ENCODE data around the gene SAXO1.

The SAXO1 gene

DNA sequence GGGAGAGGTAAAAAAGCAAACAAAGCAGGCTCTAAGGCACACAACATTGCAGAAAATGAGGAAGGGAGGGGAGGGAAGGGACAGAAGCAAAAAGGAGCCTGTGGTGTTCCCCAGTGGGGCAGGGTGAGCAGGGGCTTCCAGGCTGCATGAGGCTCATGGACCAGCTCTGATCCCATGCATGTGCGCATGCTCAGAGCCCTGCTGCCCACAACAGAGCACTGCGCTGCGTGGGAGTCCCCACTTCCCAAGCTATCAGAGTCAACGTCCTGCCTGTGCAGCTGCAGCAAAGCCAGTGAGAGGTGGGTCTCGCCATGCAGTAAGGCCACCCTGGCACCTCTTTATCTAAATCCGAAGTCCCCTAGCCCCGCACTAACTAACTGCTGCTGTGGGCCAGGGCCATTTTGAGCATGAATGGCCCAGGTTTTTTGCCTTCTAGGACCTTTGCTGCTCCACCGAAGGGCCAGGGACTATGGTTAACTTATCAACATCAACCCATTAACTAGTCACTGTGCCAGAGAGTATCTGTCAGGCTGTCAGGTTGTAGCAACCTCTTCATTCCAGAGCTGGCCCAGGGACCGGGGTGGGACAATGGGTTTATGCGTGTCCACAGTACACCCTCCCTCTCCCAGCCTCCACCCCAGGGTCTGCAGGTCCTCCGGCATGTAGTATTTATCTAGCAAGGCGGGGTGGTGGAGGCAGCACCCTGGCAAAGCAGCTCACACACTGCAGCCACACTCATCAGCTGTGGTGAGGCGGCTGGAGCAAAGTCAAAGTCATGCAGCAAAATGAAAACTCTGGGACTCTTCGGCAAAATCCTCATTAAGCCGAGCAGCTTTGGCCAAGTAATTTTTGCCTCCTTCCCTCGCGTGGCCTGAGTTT is 123.6 kb downstream of the SAXO1 start:
- H3K27me3 ChIP-seq: peaks cover 11% of the 10 kb centered on the region
- no peaks in the 10 kb centered on the region for H3K36me3 ChIP-seq
- H3K27ac ChIP-seq: no peak overlapping the region
- no peaks in the 10 kb centered on the region for H3K9me3 ChIP-seq
- no peak overlapping the region for H3K4me3 ChIP-seq (ENCODE audit: low read depth in 1 of 2, low read length in 1 of 2)
- H3K4me1 ChIP-seq (ENCODE audit: control insufficient read depth in 1 of 2, insufficient read depth in 1 of 2, low read depth in 1 of 2, low read length in 1 of 2): peaks cover 0 to 9% of the 10 kb centered on the region in 2 experiments
- TF ChIP-seq, protein P1, sequence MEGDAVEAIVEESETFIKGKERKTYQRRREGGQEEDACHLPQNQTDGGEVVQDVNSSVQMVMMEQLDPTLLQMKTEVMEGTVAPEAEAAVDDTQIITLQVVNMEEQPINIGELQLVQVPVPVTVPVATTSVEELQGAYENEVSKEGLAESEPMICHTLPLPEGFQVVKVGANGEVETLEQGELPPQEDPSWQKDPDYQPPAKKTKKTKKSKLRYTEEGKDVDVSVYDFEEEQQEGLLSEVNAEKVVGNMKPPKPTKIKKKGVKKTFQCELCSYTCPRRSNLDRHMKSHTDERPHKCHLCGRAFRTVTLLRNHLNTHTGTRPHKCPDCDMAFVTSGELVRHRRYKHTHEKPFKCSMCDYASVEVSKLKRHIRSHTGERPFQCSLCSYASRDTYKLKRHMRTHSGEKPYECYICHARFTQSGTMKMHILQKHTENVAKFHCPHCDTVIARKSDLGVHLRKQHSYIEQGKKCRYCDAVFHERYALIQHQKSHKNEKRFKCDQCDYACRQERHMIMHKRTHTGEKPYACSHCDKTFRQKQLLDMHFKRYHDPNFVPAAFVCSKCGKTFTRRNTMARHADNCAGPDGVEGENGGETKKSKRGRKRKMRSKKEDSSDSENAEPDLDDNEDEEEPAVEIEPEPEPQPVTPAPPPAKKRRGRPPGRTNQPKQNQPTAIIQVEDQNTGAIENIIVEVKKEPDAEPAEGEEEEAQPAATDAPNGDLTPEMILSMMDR (IDR thresholded peaks at IDR 0.05): no peak

DNA sequence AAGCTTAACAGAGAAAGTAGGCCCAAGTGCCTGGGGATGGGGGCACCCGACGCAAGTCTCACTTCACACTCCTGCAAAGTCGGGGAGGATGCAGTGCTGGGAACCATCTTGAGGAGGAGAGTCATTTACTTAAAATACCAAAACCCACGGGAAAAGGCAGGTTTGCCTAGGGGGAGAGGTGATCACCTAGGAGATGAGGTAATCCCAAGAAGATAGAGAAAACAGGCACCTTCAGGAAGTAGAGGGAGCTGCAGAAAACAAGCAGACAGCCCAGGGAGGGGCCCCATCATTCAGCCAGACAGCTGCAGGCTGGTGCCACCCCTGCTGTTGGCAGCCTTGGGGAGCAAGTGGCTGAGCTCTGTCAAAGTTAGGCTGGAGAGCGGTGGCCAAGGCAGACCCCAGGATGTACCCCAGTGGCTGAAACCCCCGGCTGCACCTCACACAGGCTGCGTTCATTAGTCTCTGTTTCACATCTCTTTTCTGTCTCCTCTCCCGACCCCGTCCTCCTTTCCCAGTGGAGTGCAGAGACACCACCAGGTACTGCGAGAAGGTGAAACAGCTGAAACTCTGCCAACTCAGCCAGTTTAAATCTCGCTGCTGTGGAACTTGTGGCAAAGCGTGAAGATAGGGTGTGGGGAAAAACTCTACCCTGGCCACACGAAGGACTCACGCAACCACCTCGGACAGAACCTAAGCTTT is 124.9 kb downstream of the SAXO1 start:
- peaks cover 11% of the 10 kb centered on the region for H3K27me3 ChIP-seq
- H3K4me1 ChIP-seq (ENCODE audit: control insufficient read depth in 1 of 2, insufficient read depth in 1 of 2, low read depth in 1 of 2, low read length in 1 of 2): peaks cover 0 to 9% of the 10 kb centered on the region in 2 experiments
- H3K36me3 ChIP-seq: no peaks in the 10 kb centered on the region
- no peak overlapping the region for H3K4me3 ChIP-seq (ENCODE audit: low read depth in 1 of 2, low read length in 1 of 2)
- TF ChIP-seq, protein P1 (IDR thresholded peaks at IDR 0.05): no peak
- H3K27ac ChIP-seq: no peak overlapping the region
- no peaks in the 10 kb centered on the region for H3K9me3 ChIP-seq

DNA sequence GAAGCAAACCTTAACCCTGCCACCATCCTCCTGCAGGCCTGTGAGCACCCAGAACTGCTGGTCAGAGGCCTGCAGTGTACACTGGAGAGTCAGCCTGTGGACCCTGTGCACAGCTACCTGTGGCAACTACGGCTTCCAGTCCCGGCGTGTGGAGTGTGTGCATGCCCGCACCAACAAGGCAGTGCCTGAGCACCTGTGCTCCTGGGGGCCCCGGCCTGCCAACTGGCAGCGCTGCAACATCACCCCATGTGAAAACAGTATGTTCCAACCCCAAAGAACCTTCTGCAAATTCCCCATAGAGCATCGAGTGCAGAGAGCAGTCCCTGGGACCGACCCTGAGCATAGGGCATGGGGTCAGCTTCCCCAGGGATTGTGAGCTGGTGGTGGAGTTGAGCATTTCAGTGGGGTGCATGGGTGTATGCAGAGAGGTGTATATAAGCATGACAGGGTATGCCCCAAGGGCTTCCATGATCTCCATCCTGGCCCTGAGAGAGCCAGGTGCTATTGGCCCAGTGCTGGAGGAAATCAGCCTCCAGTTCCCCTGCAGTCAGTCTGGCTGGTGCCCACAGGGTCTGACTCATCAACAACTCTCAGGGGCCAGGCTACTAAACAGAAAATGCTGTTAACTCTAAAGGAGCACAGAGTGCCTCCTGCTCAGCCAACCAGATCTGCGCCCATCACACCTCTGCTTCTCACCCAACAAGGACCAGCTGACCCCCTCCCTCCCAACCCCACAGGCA is 126.2 kb downstream of the SAXO1 start:
- Histone ChIP-seq H3K36me3 (no peaks in the 10 kb centered on the region), H3K4me3 (ENCODE audit: low read depth in 1 of 2, low read length in 1 of 2) (no peak overlapping the region), H3K9me3 (no peaks in the 10 kb centered on the region), H3K27me3 (peaks cover 11% of the 10 kb centered on the region), H3K4me1 (ENCODE audit: control insufficient read depth in 1 of 2, insufficient read depth in 1 of 2, low read depth in 1 of 2, low read length in 1 of 2) (peaks cover 0 to 9% of the 10 kb centered on the region in 2 experiments), H3K27ac (no peak overlapping the region)
- TF ChIP-seq, protein P1 (IDR thresholded peaks at IDR 0.05): no peak

DNA sequence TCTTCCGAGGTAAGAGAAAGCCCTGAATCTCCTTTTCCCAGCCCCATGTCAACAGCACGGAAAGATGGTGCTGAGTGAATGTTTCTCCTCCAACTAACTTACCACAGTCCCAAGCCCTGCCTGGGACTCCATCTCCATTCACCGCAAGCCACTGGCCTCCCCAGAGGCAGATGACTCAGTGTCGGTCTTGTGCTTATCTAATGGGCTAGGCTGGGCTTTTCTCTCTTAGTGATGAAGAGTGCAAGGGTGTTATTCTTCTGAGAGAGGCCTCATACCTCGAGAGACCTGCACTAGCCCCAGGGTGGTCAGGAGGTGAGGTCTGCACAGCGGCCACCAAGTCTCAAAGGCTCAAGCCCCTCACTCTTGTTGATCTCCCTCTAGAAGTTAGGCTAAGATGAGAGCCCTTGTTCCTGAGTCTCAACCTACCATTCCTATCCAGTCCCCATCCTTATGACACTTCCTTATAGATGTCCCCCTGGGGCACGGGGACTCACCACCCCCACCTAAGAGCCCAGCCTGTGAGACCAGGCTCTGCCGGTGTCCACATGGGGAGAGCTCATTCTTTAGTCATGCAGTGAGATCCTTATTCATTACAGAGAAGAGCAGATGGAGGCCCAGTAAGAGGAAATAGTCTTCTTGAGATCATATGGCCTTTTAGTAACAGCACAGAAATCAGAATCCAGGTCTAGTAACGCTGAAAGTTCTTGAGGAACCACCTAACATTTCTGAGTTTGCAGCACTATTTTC is 127.0 kb downstream of the SAXO1 start:
- H3K9me3 ChIP-seq: no peaks in the 10 kb centered on the region
- no peak overlapping the region for H3K27ac ChIP-seq
- H3K36me3 ChIP-seq: no peaks in the 10 kb centered on the region
- TF ChIP-seq, protein P1 (IDR thresholded peaks at IDR 0.05): no peak
- H3K4me1 ChIP-seq (ENCODE audit: control insufficient read depth in 1 of 2, insufficient read depth in 1 of 2, low read depth in 1 of 2, low read length in 1 of 2): peaks cover 0 to 9% of the 10 kb centered on the region in 2 experiments
- no peak overlapping the region for H3K4me3 ChIP-seq (ENCODE audit: low read depth in 1 of 2, low read length in 1 of 2)
- H3K27me3 ChIP-seq: peaks cover 11% of the 10 kb centered on the region
